ENCODE results near the gene ELF2.

The ELF2 gene

DNA sequence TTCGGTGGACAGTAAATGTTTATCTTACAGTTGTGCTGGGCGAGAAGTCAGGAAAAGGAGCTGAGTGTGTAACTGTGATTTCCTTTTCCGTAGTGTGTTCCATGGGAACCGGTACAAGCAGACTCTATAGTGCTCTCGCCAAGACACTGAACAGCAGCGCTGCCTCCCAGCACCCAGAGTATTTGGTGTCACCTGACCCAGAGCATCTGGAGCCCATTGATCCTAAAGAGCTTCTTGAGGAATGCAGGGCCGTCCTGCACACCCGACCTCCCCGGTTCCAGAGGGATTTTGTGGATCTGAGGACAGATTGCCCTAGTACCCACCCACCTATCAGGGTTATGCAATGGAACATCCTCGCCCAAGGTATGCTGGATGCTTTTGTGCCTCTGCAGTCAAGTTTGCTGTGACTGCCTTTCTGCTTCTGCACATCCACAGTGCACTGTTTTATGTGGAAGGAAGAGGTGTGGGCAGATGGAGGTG lies 134.0 kb downstream of the ELF2 start:
- no peak for TF ChIP-seq EZH2 (IDR thresholded peaks at IDR 0.05; ENCODE audit: borderline replicate concordance, low read depth, low read length, severe bottlenecking)
- TF ChIP-seq, protein P1, sequence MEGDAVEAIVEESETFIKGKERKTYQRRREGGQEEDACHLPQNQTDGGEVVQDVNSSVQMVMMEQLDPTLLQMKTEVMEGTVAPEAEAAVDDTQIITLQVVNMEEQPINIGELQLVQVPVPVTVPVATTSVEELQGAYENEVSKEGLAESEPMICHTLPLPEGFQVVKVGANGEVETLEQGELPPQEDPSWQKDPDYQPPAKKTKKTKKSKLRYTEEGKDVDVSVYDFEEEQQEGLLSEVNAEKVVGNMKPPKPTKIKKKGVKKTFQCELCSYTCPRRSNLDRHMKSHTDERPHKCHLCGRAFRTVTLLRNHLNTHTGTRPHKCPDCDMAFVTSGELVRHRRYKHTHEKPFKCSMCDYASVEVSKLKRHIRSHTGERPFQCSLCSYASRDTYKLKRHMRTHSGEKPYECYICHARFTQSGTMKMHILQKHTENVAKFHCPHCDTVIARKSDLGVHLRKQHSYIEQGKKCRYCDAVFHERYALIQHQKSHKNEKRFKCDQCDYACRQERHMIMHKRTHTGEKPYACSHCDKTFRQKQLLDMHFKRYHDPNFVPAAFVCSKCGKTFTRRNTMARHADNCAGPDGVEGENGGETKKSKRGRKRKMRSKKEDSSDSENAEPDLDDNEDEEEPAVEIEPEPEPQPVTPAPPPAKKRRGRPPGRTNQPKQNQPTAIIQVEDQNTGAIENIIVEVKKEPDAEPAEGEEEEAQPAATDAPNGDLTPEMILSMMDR (IDR thresholded peaks at IDR 0.05; ENCODE audit: borderline replicate concordance, extremely low read depth, low read length, poor library complexity, severe bottlenecking), result no peak
- peaks cover 62% of the 10 kb centered on the region for H3K79me2 ChIP-seq (ENCODE audit: insufficient read depth, low read length)
- no peak overlapping the region for H3K4me3 ChIP-seq (ENCODE audit: low read depth in 1 of 2, low read length in 2 of 2)
- H2AFZ ChIP-seq (ENCODE audit: low read depth, low read length), result no peak overlapping the region
- no peaks in the 10 kb centered on the region for H3K4me1 ChIP-seq (ENCODE audit: insufficient read depth, low read length)
- H4K20me1 ChIP-seq (ENCODE audit: insufficient read depth, low read length), result peaks cover 30% of the 10 kb centered on the region; the same call in 1 of the 2 replicates
- peaks cover 55% of the 10 kb centered on the region for H3K36me3 ChIP-seq (ENCODE audit: insufficient read depth, low read length)
- no peak for DNase-seq
- no peak overlapping the region for H3K9ac ChIP-seq (ENCODE audit: low read depth, low read length)
- no peak for ATAC-seq (ENCODE audit: insufficient read depth, low read depth)
- H3K27ac ChIP-seq (ENCODE audit: low read length), result no peak overlapping the region
- no peak overlapping the region for H3K4me2 ChIP-seq (ENCODE audit: insufficient read depth, low read length)
- no peaks in the 10 kb centered on the region for H3K27me3 ChIP-seq (ENCODE audit: insufficient read depth, low read length, poor library complexity)
- no peaks in the 10 kb centered on the region for H3K9me3 ChIP-seq (ENCODE audit: insufficient read depth, low read length, severe bottlenecking)

DNA sequence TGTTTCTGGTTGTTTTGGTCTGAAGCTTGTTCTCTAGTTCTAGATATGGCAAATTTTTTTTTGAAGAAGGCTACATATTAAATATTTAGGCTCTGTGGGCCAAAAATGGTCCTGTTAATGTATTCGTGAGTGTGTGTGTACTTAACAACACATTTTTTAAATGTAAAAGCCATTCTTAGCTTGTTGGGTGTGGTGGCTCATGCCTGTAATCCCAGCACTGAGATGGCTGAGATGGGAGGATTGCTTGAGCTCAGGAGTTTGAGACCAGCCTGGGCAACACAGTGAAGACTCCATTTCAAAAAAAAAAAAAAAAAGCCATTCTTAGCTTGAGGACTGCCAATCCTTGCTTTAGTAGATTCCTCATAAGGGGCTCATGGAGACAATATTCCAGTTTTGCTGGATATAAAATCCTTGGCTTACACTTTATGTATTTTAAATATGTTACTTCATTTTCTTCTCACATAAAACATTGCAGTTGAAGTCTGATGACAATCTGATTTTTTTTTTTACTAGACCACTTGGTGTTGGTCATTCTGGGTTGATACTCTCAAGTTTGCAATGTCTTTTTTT lies 138.1 kb downstream of the ELF2 start:
- DNase-seq (no peak), ATAC-seq (ENCODE audit: insufficient read depth, low read depth) (no peak)
- no peaks in the 10 kb centered on the region for H3K27me3 ChIP-seq (ENCODE audit: insufficient read depth, low read length, poor library complexity)
- no peak overlapping the region for H3K4me3 ChIP-seq (ENCODE audit: low read depth in 1 of 2, low read length in 2 of 2)
- peaks cover 29% of the 10 kb centered on the region for H3K36me3 ChIP-seq (ENCODE audit: insufficient read depth, low read length)
- no peak overlapping the region for H3K4me2 ChIP-seq (ENCODE audit: insufficient read depth, low read length)
- no peak overlapping the region for H3K27ac ChIP-seq (ENCODE audit: low read length)
- H3K9me3 ChIP-seq (ENCODE audit: insufficient read depth, low read length, severe bottlenecking), result no peaks in the 10 kb centered on the region
- TF ChIP-seq, protein P1 (IDR thresholded peaks at IDR 0.05; ENCODE audit: borderline replicate concordance, extremely low read depth, low read length, poor library complexity, severe bottlenecking), result no peak
- no peak for TF ChIP-seq EZH2 (IDR thresholded peaks at IDR 0.05; ENCODE audit: borderline replicate concordance, low read depth, low read length, severe bottlenecking)
- peaks cover 41% of the 10 kb centered on the region for H4K20me1 ChIP-seq (ENCODE audit: insufficient read depth, low read length)
- no peak overlapping the region for H2AFZ ChIP-seq (ENCODE audit: low read depth, low read length)
- H3K9ac ChIP-seq (ENCODE audit: low read depth, low read length), result no peak overlapping the region
- H3K79me2 ChIP-seq (ENCODE audit: insufficient read depth, low read length), result peaks cover 78% of the 10 kb centered on the region
- no peaks in the 10 kb centered on the region for H3K4me1 ChIP-seq (ENCODE audit: insufficient read depth, low read length)

DNA sequence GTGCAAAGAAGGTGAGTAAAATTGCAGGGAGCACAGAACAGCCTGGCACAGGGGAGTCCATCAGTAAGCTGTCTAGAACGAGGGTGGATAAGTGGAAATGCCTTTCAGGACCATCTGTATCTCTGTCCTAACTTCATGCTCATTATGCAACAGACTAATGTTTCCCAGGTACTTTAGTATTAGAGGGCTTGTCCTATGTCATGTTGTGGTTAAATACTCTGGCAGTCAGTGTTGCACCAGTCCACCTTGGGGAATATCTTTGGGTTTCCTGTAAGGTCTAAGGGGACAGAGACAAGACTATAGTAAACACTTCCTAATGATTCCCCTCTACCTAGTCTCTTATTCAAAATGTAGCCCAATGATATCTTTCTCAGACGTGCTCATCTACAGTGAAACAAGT lies 140.1 kb downstream of the ELF2 start:
- peaks cover 23% of the 10 kb centered on the region; the same call in 1 of the 2 replicates for H3K36me3 ChIP-seq (ENCODE audit: insufficient read depth, low read length)
- H2AFZ ChIP-seq (ENCODE audit: low read depth, low read length), result no peak overlapping the region
- no peaks in the 10 kb centered on the region for H3K9me3 ChIP-seq (ENCODE audit: insufficient read depth, low read length, severe bottlenecking)
- DNase-seq (no peak), ATAC-seq (ENCODE audit: insufficient read depth, low read depth) (no peak)
- no peak for TF ChIP-seq EZH2 (IDR thresholded peaks at IDR 0.05; ENCODE audit: borderline replicate concordance, low read depth, low read length, severe bottlenecking)
- TF ChIP-seq, protein P1 (IDR thresholded peaks at IDR 0.05; ENCODE audit: borderline replicate concordance, extremely low read depth, low read length, poor library complexity, severe bottlenecking), result no peak
- H3K4me2 ChIP-seq (ENCODE audit: insufficient read depth, low read length), result no peak overlapping the region
- no peaks in the 10 kb centered on the region for H3K4me1 ChIP-seq (ENCODE audit: insufficient read depth, low read length)
- H3K27ac ChIP-seq (ENCODE audit: low read length), result no peak overlapping the region
- no peak overlapping the region for H3K9ac ChIP-seq (ENCODE audit: low read depth, low read length)
- no peak overlapping the region for H3K4me3 ChIP-seq (ENCODE audit: low read depth in 1 of 2, low read length in 2 of 2)
- H3K27me3 ChIP-seq (ENCODE audit: insufficient read depth, low read length, poor library complexity), result no peaks in the 10 kb centered on the region
- peaks cover 36% of the 10 kb centered on the region for H4K20me1 ChIP-seq (ENCODE audit: insufficient read depth, low read length)
- H3K79me2 ChIP-seq (ENCODE audit: insufficient read depth, low read length), result peaks cover 88% of the 10 kb centered on the region

All from DND-41 (cell line).